Measurements from ENCODE around the gene PEAK1.

DNA sequence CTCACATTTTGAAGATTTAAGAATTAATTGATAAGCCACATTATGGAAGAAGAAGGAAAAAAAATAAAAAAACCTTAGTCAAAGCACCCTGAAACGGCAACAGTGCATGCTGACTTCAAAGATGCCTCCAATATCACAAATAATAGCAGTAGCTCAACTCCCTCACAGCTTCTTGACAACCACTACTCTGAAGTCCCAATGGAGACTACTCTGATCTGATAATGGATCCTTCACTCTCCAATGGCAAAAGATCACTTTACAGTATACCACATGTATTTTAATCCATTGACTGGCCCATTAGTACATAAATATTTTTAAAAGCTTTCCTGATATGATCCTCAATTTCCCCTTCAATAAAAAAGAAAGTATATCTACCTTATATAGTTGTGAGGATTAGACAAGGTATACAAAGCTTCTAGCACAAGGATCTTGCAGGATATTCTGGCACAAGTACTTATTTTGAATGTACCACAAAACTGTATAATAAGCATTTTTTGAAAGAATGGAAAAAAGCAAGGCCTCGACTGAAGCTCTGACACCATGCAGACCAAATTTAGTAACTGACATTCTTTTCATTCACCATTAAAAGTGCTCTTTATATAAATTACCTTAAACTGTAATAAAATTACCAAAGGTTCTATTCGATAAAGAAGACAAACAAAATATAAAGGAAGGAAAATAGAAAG lies 91.9 kb downstream of the PEAK1 start:
- TF ChIP-seq EZH2 (IDR thresholded peaks at IDR 0.05; ENCODE audit: low read depth, unreplicated experiment), result no peak
- TF ChIP-seq, protein P1, sequence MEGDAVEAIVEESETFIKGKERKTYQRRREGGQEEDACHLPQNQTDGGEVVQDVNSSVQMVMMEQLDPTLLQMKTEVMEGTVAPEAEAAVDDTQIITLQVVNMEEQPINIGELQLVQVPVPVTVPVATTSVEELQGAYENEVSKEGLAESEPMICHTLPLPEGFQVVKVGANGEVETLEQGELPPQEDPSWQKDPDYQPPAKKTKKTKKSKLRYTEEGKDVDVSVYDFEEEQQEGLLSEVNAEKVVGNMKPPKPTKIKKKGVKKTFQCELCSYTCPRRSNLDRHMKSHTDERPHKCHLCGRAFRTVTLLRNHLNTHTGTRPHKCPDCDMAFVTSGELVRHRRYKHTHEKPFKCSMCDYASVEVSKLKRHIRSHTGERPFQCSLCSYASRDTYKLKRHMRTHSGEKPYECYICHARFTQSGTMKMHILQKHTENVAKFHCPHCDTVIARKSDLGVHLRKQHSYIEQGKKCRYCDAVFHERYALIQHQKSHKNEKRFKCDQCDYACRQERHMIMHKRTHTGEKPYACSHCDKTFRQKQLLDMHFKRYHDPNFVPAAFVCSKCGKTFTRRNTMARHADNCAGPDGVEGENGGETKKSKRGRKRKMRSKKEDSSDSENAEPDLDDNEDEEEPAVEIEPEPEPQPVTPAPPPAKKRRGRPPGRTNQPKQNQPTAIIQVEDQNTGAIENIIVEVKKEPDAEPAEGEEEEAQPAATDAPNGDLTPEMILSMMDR (conservative IDR thresholded peaks at IDR 0.05; ENCODE audit: low read depth in 2 of 2), result no peak
- no peak for TF ChIP-seq STAT1 (IDR thresholded peaks at IDR 0.05; ENCODE audit: unreplicated experiment)
- TF ChIP-seq JUNB (IDR thresholded peaks at IDR 0.05; ENCODE audit: unreplicated experiment), result no peak
- no peak for TF ChIP-seq POLR2AphosphoS5 (IDR thresholded peaks at IDR 0.05; ENCODE audit: low read depth)
- TF ChIP-seq CREB1 (CRISPR knock-in tag; IDR thresholded peaks at IDR 0.05; ENCODE audit: low read depth), result no peak
- TF ChIP-seq, protein P2, sequence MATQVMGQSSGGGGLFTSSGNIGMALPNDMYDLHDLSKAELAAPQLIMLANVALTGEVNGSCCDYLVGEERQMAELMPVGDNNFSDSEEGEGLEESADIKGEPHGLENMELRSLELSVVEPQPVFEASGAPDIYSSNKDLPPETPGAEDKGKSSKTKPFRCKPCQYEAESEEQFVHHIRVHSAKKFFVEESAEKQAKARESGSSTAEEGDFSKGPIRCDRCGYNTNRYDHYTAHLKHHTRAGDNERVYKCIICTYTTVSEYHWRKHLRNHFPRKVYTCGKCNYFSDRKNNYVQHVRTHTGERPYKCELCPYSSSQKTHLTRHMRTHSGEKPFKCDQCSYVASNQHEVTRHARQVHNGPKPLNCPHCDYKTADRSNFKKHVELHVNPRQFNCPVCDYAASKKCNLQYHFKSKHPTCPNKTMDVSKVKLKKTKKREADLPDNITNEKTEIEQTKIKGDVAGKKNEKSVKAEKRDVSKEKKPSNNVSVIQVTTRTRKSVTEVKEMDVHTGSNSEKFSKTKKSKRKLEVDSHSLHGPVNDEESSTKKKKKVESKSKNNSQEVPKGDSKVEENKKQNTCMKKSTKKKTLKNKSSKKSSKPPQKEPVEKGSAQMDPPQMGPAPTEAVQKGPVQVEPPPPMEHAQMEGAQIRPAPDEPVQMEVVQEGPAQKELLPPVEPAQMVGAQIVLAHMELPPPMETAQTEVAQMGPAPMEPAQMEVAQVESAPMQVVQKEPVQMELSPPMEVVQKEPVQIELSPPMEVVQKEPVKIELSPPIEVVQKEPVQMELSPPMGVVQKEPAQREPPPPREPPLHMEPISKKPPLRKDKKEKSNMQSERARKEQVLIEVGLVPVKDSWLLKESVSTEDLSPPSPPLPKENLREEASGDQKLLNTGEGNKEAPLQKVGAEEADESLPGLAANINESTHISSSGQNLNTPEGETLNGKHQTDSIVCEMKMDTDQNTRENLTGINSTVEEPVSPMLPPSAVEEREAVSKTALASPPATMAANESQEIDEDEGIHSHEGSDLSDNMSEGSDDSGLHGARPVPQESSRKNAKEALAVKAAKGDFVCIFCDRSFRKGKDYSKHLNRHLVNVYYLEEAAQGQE (IDR thresholded peaks at IDR 0.05; ENCODE audit: unreplicated experiment), result no peak
- no peak for TF ChIP-seq EZH2phosphoT487 (IDR thresholded peaks at IDR 0.05; ENCODE audit: unreplicated experiment)
- no peak for TF ChIP-seq NANOG (IDR thresholded peaks at IDR 0.05; ENCODE audit: borderline replicate concordance)
- TF ChIP-seq ZNF331 (CRISPR knock-in tag; IDR thresholded peaks at IDR 0.05; ENCODE audit: low read depth), result no peak
- TF ChIP-seq, protein P3, sequence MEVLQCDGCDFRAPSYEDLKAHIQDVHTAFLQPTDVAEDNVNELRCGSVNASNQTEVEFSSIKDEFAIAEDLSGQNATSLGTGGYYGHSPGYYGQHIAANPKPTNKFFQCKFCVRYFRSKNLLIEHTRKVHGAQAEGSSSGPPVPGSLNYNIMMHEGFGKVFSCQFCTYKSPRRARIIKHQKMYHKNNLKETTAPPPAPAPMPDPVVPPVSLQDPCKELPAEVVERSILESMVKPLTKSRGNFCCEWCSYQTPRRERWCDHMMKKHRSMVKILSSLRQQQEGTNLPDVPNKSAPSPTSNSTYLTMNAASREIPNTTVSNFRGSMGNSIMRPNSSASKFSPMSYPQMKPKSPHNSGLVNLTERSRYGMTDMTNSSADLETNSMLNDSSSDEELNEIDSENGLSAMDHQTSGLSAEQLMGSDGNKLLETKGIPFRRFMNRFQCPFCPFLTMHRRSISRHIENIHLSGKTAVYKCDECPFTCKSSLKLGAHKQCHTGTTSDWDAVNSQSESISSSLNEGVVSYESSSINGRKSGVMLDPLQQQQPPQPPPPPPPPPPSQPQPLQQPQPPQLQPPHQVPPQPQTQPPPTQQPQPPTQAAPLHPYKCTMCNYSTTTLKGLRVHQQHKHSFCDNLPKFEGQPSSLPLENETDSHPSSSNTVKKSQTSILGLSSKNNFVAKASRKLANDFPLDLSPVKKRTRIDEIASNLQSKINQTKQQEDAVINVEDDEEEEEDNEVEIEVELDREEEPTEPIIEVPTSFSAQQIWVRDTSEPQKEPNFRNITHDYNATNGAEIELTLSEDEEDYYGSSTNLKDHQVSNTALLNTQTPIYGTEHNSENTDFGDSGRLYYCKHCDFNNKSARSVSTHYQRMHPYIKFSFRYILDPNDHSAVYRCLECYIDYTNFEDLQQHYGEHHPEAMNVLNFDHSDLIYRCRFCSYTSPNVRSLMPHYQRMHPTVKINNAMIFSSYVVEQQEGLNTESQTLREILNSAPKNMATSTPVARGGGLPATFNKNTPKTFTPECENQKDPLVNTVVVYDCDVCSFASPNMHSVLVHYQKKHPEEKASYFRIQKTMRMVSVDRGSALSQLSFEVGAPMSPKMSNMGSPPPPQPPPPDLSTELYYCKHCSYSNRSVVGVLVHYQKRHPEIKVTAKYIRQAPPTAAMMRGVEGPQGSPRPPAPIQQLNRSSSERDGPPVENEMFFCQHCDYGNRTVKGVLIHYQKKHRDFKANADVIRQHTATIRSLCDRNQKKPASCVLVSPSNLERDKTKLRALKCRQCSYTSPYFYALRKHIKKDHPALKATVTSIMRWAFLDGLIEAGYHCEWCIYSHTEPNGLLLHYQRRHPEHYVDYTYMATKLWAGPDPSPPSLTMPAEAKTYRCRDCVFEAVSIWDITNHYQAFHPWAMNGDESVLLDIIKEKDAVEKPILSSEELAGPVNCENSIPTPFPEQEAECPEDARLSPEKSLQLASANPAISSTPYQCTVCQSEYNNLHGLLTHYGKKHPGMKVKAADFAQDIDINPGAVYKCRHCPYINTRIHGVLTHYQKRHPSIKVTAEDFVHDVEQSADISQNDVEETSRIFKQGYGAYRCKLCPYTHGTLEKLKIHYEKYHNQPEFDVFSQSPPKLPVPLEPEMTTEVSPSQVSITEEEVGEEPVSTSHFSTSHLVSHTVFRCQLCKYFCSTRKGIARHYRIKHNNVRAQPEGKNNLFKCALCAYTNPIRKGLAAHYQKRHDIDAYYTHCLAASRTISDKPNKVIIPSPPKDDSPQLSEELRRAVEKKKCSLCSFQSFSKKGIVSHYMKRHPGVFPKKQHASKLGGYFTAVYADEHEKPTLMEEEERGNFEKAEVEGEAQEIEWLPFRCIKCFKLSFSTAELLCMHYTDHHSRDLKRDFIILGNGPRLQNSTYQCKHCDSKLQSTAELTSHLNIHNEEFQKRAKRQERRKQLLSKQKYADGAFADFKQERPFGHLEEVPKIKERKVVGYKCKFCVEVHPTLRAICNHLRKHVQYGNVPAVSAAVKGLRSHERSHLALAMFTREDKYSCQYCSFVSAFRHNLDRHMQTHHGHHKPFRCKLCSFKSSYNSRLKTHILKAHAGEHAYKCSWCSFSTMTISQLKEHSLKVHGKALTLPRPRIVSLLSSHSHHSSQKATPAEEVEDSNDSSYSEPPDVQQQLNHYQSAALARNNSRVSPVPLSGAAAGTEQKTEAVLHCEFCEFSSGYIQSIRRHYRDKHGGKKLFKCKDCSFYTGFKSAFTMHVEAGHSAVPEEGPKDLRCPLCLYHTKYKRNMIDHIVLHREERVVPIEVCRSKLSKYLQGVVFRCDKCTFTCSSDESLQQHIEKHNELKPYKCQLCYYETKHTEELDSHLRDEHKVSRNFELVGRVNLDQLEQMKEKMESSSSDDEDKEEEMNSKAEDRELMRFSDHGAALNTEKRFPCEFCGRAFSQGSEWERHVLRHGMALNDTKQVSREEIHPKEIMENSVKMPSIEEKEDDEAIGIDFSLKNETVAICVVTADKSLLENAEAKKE (CRISPR knock-in tag; IDR thresholded peaks at IDR 0.05), result no peak
- TF ChIP-seq, protein P4, sequence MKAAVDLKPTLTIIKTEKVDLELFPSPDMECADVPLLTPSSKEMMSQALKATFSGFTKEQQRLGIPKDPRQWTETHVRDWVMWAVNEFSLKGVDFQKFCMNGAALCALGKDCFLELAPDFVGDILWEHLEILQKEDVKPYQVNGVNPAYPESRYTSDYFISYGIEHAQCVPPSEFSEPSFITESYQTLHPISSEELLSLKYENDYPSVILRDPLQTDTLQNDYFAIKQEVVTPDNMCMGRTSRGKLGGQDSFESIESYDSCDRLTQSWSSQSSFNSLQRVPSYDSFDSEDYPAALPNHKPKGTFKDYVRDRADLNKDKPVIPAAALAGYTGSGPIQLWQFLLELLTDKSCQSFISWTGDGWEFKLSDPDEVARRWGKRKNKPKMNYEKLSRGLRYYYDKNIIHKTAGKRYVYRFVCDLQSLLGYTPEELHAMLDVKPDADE (IDR thresholded peaks at IDR 0.05), result no peak
